HG03520 (cell line): Measurements from ENCODE around the gene ATP5PO.

Experiments used
- ATAC-seq: cut with Tn5 transposase; IDR thresholded peaks from one replicate; pipeline ENCODE4 v1.9.1; 2021; ENCODE audit warnings: mild to moderate bottlenecking, moderate library complexity; ENCODE audit not compliant: unreplicated experiment

ATP5PO gene, protein sequence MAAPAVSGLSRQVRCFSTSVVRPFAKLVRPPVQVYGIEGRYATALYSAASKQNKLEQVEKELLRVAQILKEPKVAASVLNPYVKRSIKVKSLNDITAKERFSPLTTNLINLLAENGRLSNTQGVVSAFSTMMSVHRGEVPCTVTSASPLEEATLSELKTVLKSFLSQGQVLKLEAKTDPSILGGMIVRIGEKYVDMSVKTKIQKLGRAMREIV

DNA sequence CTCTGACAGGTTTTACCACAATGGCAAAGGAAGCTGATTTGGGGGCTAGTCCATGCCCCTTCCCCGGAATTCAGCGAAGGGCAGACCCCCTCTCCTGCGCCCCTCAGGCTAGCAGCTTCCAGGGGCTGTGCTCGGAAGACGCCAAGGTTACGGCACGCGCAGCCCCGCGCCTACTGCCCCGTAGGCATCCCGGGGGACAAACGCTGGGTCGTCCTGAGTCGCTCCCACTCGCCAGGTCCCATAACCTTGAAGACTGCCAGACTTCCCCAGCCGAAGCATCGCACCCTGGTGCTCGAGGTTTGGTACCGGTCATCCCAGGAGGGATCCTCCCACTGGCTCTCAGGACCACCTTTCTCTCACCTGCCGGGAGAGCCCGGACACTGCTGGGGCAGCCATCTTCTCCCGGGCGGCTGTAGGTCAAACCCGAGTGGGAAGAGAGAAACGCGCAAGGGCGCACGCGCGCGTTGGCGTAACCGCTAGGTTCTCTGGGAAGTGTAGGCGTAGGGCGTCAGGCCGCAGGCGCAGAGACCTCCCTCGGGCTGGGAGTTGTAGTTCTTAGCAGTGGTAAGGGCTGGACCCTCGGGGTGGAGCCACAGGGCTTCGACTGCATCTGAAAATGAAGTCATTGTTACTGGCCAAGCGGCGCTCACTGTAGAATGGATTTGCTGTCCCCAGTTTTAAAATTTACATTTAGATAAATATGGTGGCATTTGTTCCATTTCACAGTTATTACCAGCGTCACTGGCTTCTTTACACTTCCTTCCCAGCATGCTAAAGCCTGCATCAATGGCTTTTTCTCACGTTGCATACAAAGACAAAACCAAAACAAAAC lies at the start of gene ATP5PO:
ATP5PO (minus strand) TSS at position 437 of the 832 bp plus-strand sequence; CDS start at position 396, 41 bp downstream.
- peak; percentile 93 for ATAC-seq

DNA sequence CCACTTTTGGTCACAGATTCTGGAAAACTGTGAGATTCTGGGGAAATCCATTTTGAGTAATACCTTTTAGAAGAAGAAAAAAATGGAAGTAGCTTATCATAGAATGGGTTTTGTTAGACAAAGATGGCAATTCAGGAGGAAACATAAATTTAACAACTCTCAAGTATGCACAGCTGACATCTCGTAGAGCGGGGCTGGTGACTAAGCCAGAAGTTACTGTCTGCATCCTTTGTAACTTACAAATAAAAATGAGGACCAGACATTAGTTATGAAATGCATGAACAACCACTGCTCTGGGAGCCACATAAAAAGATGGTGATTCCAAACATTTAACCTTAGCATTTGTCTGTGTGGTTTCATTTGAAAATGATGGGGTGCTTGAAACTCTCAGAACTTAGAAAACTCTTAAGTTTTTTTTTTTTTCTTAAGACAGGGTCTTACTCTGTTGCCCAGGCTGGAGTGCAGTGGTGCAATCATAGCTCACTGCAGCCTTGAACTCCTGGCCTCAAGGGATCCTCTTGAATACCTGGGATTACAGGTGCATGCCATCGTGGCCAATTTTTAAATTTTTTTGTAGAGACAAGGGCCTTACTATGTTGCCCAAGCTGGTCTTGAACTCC lies 49.2 kb upstream of the ATP5PO start:
- ATAC-seq: no peak

DNA sequence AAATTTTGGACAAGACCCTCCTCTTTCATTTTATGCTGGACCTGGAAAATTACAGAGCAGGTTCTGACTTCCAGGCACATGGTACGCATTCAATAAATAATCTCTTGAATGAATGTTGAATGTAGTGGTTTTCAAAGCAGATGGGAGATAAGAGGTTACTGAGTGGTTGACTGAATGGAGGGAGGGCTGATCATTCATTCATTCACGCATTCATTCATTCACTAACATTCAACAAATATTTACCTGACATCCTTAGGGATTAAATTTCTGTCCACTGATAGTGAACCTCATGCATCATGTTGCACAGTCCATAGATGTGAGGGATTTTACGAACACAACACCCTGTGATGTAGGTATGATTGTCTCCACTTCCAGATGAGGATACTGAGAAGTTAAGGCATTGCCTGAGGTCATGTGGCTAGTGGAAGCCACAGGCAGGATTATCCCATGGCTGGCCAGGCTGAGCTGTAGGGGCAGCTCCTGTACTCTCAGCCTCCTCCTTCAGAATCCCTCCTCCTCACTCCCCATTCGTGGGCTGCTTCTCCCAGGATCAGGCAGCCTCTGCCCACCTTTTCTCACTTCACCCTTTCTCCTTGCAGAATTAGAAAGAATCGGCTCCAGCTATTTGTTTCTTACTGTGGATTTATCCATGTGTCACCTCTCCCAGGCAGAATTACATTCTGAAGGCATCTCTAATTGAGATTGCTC lies 48.4 kb upstream of the ATP5PO start:
- ATAC-seq: no peak

DNA sequence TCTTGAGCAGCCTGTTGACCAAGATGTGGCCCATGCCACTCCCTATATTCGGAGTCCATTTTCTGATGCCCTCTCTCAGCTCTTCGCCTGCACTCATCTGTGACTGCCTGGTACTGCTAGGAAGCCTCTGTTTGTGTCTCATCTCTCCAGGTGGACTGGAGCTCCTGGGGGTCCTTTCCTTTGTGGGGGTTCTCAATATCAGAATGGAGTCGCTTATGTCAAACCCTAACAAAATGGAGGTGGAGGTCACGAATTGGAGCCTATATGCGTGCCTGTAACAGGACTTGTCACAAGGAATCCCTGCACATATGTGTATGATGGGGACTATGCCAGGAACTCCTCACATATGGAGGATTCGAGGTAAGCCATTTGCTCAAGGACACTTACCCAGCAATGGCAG lies 46.7 kb upstream of the ATP5PO start:
- no peak for ATAC-seq

DNA sequence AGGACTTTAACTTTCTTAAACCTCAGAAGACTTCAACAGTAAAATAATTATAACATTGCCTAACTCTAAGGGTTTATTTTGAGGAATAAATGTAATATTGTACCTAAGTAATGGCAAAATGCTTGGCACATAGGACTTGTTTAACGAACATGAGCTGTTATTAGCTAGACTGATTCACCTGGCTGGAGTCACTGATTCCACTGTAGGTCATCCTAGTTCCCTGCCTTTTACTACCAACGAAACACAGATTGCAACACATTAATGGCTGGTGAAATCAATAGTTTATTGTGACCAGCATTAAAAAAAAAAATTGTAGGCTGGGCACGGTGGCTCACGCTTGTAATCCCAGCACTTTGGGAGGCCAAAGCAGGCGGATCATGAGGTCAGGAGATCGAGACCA lies 45.5 kb upstream of the ATP5PO start:
- no peak for ATAC-seq

DNA sequence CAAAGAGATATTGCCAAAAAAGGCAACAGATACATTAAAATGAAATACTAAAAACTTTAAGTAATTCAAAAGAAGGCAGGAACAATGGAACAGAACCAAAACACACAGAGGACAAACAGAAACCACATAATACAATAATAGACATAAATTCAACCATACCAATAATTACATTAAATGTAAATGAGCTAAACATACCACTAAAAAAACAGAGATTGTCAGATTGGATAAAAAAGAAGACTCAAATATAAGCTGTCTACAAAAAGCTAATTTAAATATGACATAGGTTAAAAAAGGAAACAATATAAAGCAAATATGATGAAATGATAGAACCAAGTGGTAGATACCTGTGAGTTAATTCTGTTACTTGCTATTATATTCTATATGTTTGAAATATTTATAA lies 44.1 kb upstream of the ATP5PO start:
- ATAC-seq: no peak

DNA sequence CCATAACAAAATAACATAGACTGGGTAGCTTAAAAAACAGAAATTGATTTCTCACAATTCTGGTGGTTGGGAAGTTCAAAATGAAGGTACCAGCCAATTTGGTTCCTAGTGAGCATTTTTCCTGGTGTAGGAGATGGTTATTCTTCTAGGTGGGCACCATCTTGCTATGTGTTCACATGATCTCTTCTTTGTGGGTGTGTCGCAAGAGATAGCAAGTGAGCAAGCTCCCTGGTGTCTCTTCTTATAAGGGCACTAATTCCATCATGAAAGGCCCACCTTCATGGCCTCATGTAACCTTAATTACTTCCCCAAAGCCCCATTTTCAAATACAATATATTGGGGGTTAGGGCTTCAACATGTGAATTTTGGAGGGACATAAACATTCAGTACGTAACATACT lies 38.8 kb upstream of the ATP5PO start:
- no peak for ATAC-seq

DNA sequence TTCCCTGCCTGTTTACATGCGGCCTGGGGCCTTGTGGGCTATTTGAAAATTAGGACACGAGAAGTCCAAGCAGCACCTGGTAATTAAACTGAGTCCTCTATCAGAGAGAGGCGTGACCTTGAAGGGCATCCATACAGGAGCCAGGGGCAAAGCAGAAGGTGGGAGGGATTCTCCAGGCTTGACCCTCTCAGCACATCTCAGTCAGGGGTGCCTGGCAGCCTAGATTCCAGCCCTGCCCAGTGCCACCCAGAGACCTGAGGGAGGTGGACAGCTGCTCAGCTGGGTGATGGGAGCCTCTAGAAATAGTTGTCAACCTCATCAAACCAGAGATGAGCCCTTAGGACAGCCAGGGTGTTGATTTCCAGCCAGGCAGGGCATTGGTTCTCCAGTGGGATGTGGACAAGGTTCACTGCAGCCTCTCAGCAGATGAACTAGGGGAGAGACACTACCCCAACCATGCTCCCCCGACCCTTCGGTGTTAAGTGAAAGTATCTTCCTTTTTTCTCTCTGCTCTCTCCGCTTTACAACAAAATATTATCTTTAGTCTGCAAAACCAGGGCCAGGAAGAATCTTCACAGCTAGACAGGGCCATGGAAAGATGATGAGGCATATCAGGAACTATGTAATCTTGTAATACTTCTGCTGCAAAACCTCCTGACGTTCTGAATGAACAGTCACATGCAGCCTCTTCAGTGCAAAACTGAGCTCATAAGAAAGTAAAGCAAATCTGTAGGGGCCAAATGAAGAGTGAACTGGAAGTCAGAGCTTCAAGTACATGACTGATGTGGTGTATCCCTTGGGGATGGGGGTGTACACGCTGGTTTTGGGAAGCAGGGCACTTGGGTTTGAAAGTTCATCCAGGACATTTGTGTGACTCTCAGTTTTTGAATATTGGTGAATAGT lies 35.9 kb upstream of the ATP5PO start:
- ATAC-seq: no peak

DNA sequence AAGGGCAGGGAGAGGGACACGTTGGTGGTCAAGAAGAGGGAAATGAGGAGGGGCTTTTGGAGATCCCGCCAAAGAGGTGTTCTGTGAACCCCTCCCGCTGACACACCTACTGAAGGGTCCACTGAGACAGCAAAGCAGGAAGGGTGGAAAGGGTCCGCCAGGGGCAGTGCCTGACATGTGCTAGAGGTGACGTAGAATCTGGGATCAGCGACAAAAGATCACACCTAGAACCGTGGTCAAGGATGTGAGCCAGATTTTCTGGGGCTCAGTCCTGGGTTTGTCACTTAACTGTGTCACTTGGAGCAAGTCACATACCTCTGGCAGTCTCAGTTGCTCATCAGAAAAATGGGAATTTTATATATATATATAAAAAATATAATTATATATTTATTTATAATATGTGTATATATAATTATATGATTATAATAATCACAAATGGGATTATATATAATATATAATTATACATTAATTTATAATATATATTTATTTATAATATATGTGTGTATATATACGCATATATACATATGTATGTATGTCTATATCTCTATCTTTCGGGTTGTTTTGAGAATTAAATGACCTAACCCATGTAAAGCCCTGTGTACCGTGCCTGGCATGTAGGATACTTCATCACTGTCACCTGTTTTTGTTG lies 35.0 kb upstream of the ATP5PO start:
- ATAC-seq: no peak

DNA sequence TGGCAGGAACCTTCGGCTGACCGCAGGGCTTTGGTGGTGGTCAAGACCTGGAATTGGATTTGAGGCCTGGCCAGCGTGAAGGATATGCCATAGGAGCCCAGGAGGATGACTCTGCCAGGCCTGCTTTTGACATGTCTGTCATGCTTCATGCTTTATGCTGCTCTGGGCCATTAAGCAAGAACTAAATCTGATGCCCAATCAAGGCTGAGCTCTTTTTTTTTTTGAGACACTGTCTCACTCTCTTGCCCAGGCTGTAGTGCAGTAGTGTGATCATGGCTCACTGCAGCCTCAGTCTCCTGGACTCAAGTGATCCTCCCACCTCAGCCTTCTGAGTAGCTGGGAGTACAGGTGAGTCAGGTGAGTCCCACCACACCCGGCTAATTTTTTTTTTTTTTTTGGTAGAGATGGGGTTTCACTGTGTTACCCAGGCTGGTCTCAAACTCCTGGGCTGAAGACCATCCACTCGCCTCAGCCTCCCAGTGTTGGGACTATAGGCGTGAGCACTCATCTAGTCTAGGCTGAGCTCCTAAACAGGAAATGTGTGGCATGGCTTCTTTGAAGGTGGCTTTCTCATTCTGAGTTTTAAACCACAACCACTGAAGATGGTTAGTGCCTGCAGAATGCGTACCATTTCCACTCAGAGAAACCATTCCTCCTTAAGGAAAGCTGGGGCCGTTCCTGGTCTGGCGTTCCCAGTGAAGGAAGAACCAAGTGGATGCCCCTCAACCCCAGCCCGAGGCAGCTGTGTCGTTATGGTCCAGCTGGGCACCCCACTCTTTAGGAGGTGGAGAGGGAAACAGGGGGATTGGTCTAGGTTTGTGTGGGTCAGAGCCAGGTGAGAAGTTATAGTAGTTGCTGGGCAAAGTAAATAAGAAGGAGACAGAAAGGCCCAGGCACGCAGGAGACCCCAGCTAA lies 34.2 kb upstream of the ATP5PO start:
- ATAC-seq: no peak

DNA sequence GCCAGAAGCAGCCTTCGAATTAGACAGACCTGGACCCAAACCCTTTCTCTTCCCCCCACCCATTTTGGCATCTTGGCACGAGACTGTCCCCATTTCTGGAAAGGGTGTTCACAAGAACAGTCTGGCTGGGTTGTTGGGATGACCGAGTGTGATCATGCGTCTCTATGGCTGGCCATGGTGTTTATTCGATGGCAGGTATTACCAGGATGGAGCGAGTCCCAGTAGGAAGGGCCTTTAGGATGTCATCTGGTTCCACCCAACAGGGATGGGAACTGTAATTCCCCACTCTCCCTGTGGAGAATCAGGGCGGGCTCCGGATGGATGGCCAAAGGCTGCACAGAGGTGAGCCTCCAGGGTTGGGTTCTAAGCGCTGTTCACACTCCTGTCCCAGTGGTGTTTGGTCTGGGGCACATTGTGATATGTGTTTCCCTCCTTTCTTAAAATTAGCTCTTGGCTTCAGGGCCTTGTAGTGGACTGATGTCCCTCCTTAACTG lies 33.4 kb upstream of the ATP5PO start:
- no peak for ATAC-seq

DNA sequence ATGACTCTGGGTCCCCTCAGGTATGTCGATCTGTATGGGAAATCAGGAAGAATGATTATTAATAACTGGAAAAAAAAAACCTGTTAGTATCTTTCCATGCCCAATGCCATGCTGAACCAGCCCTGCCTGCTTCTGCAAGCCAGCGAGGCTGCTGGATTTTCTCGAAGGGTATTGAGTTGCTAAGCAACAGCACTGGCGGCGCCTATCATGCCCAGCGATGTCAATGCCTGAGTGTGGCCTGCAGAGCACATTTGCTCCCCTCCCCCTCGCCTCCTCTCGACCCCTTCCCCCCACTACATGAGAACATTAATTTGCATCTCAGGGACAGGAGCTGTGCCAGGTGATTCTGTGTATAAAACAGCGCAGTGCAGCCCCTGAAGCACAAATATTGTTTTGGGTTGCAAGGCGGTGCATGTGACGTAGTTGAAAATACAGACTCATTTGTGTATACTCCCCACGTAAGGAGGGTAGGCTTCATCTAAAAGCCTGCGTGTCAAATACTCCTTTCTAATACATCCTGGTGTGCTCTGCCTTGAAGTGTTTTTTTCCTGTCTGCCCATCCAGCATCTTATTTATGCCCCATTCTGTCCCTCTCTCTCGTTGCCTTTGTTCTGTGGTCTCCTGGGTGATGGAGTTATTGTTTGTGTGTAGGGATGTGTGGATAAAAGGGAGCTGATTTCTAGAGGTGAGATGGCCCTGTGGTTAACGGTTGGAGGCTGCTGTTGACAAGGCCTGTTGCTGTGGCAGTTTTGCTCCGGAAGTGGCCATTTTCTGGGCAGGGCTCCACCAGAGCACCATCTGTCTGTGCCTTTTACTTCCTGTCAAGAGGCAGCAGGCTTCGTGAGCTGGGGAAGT lies 32.7 kb upstream of the ATP5PO start:
- no peak for ATAC-seq

DNA sequence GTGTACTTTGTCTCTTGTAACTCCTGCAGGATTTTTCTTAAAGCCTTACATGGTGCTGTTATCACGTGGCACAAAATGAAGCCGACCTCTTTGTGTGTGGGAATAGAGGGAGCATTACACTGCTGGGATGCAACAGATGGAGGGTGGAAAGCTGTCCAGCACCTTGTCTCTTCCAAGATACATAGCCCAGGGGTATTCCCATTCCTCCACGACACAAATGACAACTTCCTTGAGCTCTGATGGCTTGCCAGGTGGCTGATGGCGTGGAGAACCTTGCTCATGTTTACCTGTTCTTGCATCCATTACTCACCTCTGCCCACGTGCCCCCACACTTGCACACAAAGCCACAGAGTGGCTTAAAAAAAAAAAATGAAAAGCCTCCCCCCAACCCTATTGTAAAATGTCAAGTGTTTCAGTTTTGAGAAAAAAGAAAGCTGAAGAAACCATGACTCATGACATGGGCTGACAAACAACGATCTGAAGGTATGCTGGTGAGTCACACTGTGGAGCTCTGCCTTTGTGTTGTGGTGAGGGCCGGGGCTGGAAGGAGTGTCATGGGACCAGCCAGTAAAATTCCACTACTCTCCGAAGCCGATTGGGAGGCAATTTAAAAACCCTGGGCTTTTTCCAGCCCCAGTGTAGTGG lies 32.0 kb upstream of the ATP5PO start:
- peak; percentile 41 for ATAC-seq

DNA sequence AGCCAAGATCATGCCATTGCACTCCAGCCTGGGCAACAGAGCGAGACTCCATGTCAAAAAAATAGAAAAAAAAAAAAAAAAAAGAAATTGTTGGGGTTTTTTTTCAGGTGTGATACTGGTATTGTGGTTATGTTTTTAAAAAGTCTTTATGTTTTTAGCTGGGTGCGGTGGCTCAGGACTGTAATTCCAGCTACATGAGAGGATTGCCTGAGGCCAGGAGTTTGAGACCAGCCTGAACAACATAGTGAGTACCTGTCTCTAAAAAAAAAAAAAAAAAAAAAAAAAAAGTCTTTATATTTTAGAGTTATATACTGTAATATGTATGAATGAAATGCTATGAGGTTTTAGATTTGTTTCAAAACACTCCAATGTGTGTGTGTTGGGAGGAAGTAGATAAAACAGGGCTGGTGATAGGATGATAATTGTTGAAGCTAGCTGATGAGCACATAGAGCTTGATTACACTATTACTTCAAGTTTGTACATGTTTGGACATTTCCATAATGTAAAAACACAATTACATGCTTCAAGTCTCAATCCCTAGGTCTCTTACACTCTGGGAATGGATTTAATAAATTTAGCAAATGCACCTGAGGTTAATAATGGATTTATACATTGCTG lies 30.2 kb upstream of the ATP5PO start:
- ATAC-seq: no peak

DNA sequence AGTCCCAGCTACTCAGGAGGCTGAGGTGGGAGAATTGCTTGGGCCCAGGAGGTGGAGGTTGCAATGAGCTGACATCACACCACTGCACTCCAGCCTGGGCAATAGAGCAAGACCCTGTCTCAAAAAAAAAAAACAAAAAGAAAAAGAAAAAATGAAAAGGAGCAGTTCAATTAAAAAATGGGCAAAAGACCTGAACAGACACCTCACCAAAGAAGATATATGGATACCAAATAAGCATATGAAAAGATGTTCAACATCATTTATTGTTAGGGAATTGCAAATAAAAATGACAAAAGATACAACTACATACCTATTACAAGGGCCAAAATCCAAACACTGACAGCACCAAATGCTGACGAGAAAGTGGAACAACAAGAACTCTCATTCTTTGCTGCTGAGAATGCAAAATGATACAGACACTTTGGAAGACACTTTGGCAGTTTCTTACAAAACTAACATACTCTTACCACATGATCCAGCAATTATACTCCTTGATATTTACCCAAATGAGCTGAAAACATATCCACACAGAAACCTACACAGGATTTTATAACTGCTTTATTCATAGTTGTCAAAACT lies 28.7 kb upstream of the ATP5PO start:
- no peak for ATAC-seq

DNA sequence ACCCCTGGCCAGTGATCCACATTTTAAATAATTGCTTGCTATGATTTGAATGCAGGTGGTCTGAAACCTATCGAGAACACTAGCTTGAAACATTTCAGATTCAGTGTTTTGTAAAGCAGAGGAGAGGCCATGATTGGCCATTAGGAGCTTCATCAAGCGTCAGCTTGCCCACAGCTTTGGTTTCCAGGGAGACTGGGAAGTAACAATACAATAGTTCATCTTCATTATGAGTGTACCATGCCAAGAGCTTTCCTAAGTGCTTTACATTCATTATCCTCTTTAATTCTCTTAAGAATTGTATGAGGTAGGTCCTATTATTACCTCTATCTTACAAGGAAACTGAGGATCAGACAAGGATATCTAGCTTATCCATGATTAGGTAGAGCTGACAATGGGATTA lies 27.7 kb upstream of the ATP5PO start:
- ATAC-seq: no peak
